SKM-1 (cell line): ENCODE measurements around the gene TMX4.
"Not testable (repeated sequence)": the region's sequence is repeated elsewhere in the genome, so short reads cannot be mapped to it uniquely, and the experiment has no call there.

Experiments used
- DNase-seq: peaks from one replicate; lab custom pipeline; 2025; ENCODE audit not compliant: unreplicated experiment; lab: John Stamatoyannopoulos, UW

TMX4 gene

GRCh38 chr20:7971536-7972280 lies 47.9 kb downstream of the TMX4 start:
- no peak for DNase-seq

DNA sequence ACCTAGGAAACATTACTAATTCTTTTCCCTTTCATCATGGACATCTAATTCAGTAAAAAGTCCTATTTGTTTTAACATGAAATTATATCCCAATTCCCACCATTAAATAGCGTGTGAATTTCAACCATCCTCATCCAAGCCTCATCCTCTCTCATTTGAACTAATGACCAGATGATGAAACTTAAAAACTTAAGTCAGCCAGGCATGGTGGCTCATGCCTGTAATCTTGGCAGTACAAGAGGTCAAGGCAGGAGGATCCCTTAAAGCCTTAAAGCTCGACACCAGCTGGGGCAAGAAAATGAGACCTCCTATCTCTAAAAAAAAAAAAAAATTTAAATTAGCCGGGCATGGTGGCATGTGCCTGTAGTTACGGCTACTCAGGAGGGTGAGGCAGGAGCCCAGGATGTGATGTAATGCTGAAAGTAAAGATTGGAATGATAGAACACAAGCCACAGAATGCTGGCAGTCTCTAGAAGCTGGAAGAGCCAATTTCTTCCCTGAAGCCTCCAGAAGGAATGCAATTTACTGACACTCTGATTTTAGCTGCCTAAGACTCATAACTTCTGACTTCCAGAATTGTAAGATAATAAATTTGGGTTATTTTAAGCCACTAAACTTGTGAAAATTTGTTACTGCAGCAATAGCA lies 52.2 kb downstream of the TMX4 start:
- DNase-seq, result no peak

DNA sequence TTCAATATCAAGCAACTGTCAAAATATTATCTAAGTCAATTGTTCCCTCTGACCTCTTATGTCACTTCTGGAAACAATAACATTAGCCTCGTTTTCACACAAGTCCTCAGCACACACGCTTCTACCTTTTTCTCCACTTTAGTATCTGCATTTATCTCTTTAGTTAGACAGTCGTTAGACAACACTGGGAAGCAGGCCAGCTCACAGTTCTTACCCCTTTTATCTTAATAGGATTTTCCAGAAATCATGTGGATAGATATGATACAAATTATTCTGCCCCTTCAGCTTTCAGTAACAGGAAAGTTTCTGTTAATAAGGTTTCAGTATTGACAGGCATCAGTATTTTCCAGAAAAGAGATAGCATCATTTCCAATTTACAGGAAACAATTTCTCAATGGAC lies 53.4 kb downstream of the TMX4 start:
- no peak for DNase-seq

GRCh38 chr20:7959484-7959883 lies 60.1 kb downstream of the TMX4 start:
- DNase-seq, result no peak

DNA sequence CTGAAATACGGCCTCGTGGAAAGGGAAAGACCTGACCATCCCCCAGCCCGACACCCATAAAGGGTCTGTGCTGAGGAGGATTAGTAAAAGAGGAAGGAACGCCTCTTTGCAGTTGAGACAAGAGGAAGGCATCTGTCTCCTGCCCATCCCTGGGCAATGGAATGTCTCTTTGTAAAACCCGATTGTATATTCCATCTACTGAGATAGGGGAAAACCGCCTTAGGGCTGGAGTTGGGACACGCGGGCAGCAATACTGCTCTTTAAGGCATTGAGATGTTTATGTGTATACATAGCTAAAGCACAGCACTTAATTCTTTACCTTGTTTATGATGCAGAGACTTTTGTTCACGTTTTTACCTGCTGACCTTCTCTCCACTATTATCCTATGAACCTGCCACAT lies 63.0 kb downstream of the TMX4 start:
- DNase-seq, result not testable (repeated sequence)

DNA sequence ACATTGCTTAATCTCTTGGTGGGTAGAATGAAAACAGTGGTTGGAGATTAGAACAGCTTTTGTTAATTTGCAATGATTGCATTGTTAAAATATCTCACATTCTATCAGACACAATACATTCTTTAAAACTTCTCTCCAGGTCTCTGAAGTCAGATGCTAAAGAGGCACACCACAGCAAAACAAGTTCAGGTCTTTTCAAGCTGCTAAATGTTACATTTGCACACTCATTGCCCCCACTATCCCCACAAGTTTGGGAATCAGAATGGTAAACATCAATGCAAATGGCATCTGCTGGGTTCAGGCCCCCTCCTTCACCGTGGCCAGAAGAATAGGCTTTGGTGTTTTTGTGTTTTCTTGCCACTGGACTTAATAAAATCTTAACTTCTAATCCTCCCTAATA lies 69.2 kb downstream of the TMX4 start:
- no peak for DNase-seq

- no peak for DNase-seq
Observed at GRCh38 chr20:7943891-7944290, 75.7 kb downstream of the TMX4 start.

DNA sequence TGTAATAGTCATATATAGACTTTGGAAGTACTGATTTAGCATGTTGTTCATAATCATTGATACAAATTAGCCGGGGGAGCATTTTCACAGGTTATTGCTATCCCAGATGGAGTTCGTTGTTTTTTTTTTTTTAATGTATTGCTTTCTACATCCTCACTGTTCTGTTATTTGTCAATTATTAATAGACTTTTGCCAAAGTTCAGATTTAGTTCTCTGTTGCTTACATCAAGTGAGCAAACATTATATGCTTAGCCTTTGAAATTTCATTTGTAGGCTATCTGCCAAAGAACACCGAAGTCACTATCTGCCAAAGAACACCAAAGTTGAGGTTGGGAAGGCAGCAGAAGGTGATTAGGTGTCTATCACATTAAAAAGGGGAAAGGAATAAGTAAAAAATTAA lies 79.2 kb downstream of the TMX4 start, which contains the start of gene HAO1:
Gene HAO1, minus strand, starts transcription at position 118 of the 400 bp plus-strand sequence. Its CDS starts 36 bp downstream, at position 82.
- no peak for DNase-seq

DNA sequence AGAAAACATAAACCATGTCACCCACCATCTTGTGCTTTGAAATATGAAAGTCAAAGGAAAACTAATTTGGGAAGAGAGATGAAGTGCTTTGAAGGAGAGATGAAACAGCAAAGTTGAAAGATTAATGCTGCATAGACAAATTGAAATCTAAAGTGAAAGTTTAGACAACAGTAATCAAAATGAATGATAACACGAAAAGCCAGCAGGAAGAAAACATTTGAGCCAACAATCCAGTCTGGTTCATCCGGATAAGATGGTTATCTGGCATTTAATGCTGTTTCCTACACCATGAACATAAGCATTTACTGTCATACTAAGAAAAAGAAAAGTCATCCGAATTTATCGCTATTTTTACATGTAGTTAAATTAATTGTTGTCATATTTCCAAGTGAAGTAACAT lies 79.9 kb downstream of the TMX4 start:
- DNase-seq, result no peak

GRCh38 chr20:7938058-7938457 lies 81.5 kb downstream of the TMX4 start:
- no peak for DNase-seq

GRCh38 chr20:7937328-7937727 lies 82.2 kb downstream of the TMX4 start:
- no peak for DNase-seq

GRCh38 chr20:7935027-7935551 lies 84.5 kb downstream of the TMX4 start:
- DNase-seq, result no peak

GRCh38 chr20:7933346-7933745 lies 86.2 kb downstream of the TMX4 start:
- peak; percentile 5 for DNase-seq

GRCh38 chr20:7930343-7930742 lies 89.2 kb downstream of the TMX4 start:
- no peak for DNase-seq
